GM18861 (cell line): ENCODE results near the gene PLEKHA6.

ENCODE experiments used
- ATAC-seq: cut with Tn5 transposase; IDR thresholded peaks from one replicate; pipeline ENCODE4 v1.9.1; 2021; ENCODE audit not compliant: unreplicated experiment

PLEKHA6 gene

GRCh38 chr1:204262506-204263253 is 97.0 kb downstream of the PLEKHA6 start:
- ATAC-seq = no peak

DNA sequence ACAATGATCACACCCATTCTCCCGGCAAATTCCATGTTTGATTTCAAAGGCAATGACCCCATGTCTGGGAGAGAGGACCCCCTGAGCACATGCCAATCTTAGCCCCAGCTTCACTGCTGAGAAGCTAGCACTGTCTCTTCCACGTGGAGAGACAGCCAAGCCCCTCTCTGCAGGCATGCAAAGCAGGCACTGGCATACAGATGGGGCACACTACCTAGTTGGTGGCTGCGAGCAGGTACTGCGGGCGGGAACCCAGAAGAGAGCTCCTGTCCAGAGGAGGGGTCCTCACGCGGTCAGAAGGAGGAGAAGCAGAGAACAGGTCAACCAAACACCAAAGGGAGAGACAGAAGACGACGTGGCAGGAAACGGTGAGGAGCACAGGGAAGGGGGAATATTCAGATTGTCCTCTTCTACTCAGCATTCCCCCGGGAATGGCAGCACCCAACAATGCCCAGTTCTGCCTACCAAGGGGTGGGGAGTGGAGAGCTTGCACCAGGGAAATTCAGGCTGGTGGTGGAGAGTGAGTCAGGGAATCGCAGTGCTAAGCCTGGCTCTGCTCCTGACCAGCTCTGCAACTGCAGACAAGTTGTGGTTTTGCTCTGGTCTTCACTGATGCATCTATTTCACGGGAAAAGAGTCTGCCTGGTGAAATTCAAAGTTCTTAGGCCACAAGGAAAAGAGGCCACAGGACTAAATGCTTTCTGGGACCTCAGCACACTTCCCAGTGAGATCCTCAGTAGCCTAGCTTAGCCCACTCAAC is 97.8 kb downstream of the PLEKHA6 start:
- no peak for ATAC-seq

- ATAC-seq = no peak
Observed at GRCh38 chr1:204261266-204261665, 98.5 kb downstream of the PLEKHA6 start.

DNA sequence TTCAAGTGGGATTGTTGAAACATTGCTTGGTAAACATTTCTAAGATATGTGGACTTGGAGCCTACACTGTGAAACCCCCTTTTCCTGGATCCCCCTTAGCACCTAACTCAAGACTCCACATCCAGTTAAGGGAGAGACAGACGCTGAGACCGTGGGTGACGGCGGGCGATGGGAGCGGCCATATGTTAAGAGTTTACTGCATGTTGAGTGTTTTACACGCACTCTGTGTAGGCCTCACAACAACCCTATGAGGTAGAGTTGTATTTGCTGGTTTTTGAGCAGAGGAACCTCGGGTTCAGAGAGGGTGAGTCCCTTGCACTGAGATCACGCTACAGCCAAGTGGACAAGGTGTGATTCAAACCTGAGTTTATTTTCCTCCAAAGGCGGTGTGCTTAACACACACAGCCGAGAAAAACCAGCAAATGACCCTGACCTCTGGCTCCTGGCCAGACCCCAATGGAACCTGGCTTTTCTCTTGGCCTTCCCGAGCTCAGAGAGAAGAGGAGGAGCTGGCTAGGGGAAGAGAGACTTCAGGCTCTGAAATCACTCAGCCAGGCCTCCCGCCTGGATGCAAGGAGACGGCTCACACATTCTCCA is 99.0 kb downstream of the PLEKHA6 start:
- ATAC-seq = no peak

DNA sequence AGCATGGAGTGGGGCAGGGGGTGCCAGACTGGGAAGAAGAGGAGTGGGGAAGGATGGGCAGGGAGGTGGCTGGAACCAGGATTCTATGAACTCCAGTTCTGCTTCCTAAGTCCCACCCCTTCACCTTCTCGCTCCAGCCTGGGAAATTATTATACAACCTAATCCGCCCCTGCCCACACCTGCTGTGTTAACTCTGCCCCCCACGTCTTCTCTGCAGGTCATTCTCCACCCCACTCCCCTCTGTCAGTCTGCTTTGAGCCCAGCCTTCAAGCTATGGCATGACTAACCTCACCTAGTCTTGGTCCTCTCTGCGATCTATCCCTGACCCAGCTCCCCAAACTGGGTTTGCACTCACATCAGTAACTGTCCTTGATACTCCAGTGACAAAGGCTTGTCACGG is 99.9 kb downstream of the PLEKHA6 start:
- ATAC-seq = no peak

- no peak for ATAC-seq
Observed at GRCh38 chr1:204259196-204259595, 100.5 kb downstream of the PLEKHA6 start.

DNA sequence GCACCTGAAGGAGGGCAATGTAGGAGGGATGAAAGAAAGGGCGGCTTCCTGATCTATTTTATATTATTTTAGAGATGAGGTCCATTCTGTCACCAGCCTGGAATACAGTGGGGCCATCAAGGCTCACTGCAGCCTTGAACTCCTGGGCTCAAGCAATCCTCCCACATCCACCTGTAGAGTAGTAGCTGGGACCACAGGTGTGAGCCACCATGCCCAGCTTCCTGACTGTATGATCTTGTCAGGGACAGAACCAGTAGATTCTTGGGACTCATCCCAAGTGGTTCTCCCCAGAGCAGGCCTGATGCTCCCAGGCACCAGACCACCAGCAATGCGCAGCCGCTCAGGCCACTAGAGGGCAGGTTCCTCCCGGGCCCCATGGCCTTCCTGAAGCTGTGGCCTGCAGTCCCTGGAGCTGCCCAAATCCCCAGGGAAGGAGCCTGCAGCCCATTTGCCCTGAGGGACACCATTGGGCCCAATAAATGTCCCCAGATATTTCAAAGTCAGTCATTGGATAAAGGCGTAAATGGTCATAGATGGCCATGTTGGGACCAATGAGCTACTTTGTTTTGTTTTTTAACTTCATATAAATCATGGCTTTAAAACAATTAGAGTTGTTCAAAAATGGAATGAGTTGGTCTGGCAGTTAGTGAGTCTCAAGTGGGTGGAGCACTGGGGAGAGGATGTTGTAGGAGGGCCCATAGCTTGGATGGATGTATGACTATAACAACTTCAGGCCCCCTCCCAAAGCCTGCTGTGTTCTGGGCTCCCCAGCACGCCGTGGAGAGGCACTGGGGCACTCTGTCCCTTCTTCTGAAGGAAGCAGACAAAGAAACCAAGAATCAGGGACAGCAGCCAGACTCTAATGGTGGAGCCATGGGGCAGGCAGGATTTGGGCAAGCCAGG is 101.3 kb downstream of the PLEKHA6 start:
- no peak for ATAC-seq

GRCh38 chr1:204257446-204257845 is 102.3 kb downstream of the PLEKHA6 start:
- no peak for ATAC-seq

GRCh38 chr1:204256531-204256930 is 103.2 kb downstream of the PLEKHA6 start:
- ATAC-seq = no peak

GRCh38 chr1:204255966-204256365 is 103.8 kb downstream of the PLEKHA6 start:
- ATAC-seq = no peak

- no peak for ATAC-seq
Observed at GRCh38 chr1:204255225-204255624, 104.5 kb downstream of the PLEKHA6 start.

DNA sequence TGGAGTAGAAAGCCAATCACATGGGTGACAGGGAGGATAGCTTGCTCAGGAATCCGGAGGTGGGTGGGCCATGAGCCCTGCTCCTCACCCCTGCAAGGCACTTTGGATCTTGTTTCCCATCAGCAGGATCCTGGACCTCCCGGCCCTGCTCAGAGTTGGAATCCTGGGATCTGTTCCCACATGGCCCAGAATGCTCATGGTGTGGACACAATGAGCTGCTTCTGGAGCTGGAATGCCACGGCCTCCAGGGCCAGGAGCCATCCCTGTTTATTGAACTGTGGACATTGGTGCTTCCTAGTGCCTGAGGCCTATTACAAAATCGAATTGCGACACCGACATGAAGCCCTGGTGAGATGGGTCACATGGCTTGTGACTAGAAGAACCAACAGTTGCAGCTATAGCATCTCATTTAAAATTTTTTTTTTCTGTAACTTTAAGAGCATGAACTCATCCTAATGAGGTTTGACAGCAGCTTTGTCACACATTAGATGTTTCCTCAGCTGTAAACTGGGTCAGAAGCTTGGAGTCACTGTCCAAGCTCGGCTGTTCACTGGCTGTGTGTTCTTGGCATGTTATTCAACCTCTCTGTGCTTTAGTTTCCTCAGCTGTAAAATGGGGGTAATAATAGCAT is 105.6 kb downstream of the PLEKHA6 start:
- ATAC-seq = no peak

DNA sequence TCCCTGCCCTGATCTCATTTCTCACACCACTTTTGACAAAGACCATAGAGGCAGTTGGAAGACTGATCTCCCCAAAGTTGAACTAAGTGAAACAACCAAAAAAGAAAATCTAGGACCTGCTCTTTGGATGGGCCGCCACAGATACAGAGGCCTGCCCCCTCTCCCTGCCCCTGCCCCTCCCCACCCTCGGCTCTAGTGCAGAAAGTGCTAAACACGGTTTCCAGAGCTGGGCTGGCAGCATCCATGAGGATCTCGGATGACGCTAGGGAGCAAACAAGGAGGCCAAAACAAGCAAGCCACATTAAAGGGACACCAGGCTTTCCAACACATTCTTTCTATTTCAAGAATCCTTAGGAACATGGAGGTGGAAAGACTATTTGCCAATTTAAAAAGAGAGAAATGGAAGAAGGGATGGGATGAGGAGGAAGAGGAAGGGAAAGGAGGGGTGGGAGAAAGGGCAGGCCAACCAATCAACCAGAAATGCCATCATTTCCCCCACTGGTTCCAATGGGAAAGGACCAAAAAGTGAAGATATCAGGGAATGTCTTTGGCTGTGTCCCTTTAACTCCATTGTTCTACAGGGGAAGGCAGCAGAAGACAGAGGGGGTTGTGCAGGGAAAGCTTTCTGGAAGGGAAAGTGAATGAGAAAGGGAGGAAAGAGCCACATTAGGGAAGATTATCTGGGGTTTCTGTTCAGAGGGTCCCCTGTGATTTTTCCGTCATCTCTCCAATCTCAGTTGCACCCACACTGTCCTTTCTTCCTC is 107.6 kb downstream of the PLEKHA6 start:
- ATAC-seq = no peak

DNA sequence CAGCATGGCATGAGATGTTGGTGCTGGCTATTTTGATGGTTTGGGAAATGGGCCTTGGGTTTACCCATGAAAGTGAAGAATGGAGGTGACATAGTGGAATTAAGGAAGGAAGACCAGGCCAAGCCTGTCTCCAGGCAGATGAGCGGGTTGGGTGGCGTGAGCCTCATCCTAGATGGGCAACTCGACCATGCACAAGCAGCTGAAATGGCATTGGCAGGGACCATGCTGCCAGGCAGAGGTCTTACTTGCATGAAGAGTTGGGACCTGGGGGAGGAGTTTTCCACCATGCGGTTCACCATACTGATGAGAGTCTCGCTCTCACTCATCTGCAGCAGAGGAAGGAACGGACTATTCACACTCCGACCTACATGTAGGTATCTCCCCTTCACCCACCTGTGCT is 108.4 kb downstream of the PLEKHA6 start:
- ATAC-seq = no peak

DNA sequence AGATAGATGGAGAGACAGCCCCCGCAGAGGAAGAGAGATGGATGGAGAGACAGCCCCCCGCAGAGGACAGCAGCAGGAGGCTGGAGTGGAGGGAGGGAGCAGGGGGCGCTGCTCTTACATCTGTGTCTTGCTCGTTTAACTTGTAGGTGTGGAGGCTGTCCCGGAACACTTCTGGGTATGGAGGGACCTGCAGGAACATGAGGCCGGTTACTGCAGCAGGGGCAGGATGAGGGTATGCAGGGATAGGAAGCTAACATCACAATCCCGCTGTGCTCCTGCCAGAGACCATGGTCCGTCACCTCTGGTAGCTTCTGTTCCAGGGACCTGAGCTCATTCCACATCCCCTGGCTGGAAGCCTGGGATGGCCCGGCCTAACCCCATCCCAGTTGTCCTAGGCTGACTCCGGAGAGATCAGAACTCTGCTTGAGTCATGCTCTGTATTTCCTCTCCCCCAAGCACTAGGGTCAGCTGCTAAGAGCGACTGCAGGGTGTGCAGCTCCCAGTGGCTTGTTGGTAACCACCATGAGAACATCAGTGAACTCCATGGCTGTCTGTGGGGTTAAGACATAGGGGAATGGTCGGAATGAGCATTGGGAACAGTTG is 109.2 kb downstream of the PLEKHA6 start:
- no peak for ATAC-seq

DNA sequence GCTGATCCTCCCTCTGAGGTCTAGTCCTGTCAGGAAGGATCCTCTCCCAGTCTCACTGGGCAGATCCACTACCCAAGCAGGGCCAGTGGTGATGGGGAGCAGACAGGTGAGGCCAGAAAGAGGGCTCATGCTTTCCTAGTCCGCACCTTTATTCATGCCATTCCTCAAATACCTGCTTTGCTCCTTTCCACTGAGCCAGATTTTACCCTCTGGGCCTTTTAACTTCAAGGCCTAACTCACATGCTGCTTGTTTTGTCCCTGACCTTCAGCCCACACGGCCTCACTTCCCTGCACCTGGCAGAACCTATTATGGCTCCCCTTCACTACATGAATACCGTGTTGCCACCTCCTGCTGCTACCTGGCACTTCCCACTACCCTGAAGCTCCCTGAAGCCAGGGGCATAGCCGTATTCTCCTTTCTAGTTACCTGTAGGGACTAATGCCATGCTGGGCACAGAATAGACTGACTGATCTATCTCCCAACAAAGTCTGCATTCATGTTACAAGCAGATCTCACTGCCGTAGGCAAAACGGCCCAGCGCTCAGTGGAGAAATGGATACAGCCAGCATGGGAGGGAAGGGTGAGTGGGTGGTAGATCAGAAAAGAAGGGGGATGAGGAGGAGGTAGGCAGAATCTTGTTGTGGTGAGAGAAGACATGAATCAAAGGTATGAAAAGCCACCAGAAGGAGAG is 109.8 kb downstream of the PLEKHA6 start:
- no peak for ATAC-seq

DNA sequence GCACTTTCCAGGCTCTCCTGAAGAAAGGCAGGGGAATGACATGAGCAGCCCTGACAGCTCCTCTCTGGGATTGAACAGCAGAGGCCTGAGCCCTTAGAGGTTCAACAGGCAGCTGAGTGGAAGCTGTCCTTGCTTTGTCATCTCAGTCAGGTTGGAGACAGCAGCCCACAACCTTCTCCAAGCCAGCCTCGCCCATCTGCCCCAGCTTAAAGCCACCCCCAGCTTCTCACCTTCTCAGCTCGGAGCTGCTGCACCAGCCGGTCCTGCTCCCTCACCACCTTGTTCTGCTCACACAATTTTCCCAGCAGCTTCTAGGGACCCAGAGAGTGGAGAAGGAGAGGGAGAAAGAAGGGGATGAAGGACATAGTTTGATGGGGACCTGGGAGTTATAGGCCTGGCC is 110.8 kb downstream of the PLEKHA6 start:
- no peak for ATAC-seq

DNA sequence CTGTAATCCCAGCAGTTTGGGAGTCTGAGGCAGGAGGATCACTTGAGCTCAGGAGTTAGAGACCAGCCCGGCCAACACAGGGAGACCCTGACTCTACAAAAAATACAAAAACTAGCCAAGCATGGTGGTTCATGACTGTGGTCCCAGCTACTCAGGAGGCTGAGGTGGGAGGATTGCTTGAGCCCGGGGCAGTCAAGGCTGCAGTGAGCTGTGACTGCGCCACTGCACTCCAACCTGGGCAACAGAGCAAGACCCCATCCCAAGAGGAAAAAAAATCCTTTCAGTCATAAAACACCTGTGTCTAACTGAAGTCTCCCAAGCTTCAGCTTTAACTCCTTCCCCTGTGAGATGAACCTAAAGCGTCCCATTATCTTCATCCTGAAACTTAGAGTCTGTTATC is 112.9 kb downstream of the PLEKHA6 start:
- ATAC-seq = no peak

- ATAC-seq = no peak
Observed at GRCh38 chr1:204242920-204243319, 116.8 kb downstream of the PLEKHA6 start.
